Mesothelial cell of epicardium (in vitro differentiated cells): ENCODE measurements around the gene FYB1. TPM values are rescaled to one million over a fixed set of nuclear protein-coding genes. Genes with fewer than 3 reads are reported as not detected.
A peak's percentile ranks its signal among the peaks of the same experiment; 100 is the strongest.

Experiments
- DNase-seq, 2 experiments: peaks; one replicate each; pipeline ENCODE4 v3.0.0; 2021; ENCODE audit warnings: low spot score in 2 of 2; ENCODE audit not compliant: unreplicated experiment in 2 of 2
- H3K27ac Mint-ChIP-seq: 2 replicates; pipeline ENCODE4 v1.8.0; 2021; ENCODE audit warnings: mixed read lengths
- H3K27me3 Mint-ChIP-seq: 2 replicates; pipeline ENCODE4 v1.8.0; 2021; ENCODE audit warnings: low read depth, mixed read lengths
- H3K36me3 Mint-ChIP-seq: 2 replicates; pipeline ENCODE4 v1.8.0; 2021; ENCODE audit warnings: mixed read lengths
- H3K4me1 Mint-ChIP-seq: 2 replicates; pipeline ENCODE4 v1.8.0; 2021; ENCODE audit warnings: mixed read lengths
- H3K4me3 Mint-ChIP-seq: 2 replicates; pipeline ENCODE4 v1.8.0; 2021; ENCODE audit warnings: mild to moderate bottlenecking, moderate library complexity, mixed read lengths
- H3K9me3 Mint-ChIP-seq: 2 replicates; pipeline ENCODE4 v1.8.0; 2021; ENCODE audit warnings: mixed read lengths
- total RNA-seq: library from RNA; stranded (reverse); gene quantifications from 3 replicates; pipeline ENCODE4 v1.2.1, GENCODE V29; 2021
- TF ChIP-seq, protein P1 (sequence below): fragments of 200-600 bp; sonication (generic); IDR thresholded peaks from one replicate; pipeline ENCODE4 v1.5.0; 2021; ENCODE audit warnings: antibody characterized with exemption; ENCODE audit not compliant: unreplicated experiment

Gene FYB1
- total RNA-seq, 1 donor from 2014 or later: 1.5 TPM

DNA sequence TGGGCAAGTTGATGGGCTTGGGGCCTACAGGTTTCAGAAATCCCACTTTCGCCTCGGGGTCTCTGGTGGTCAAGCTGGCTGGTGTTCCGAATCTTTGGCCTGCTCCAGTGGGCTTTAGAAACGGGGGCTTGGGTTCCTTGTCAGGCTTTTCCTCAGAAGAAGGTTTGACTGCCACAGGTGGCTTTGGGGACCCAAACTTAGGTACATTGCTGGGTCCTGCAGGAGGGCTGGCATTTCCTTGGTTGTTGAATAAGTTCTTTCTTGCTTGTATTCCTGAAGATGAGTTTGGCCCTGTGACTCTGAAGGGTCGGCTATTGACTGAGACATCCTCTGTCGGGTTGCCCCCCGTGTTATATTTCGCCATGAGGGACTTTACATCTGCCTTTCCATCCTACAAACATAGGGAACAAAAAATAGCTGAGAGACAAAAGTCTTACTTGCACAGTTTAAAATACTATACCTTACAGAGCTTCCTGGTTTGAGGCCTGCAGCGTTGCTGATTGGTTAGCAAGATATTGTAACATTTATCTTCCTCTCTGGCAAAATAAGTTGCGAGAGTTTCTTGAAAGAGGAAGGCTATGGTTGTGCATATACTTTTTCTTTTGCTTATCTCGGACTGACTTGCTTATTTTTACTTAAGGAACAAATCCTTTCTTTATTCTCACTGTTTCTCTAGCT is 16.6 kb downstream of the FYB1 start:
- no peaks in the 10 kb centered on the region for H3K36me3 Mint-ChIP-seq
- DNase-seq: no peak
- H3K4me1 Mint-ChIP-seq: peaks cover 40% of the 10 kb centered on the region
- H3K27ac Mint-ChIP-seq: peak overlapping the region; percentile 57
- no peaks in the 10 kb centered on the region for H3K9me3 Mint-ChIP-seq
- no peak overlapping the region for H3K4me3 Mint-ChIP-seq
- TF ChIP-seq, protein P1, sequence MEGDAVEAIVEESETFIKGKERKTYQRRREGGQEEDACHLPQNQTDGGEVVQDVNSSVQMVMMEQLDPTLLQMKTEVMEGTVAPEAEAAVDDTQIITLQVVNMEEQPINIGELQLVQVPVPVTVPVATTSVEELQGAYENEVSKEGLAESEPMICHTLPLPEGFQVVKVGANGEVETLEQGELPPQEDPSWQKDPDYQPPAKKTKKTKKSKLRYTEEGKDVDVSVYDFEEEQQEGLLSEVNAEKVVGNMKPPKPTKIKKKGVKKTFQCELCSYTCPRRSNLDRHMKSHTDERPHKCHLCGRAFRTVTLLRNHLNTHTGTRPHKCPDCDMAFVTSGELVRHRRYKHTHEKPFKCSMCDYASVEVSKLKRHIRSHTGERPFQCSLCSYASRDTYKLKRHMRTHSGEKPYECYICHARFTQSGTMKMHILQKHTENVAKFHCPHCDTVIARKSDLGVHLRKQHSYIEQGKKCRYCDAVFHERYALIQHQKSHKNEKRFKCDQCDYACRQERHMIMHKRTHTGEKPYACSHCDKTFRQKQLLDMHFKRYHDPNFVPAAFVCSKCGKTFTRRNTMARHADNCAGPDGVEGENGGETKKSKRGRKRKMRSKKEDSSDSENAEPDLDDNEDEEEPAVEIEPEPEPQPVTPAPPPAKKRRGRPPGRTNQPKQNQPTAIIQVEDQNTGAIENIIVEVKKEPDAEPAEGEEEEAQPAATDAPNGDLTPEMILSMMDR: no peak
- no peaks in the 10 kb centered on the region for H3K27me3 Mint-ChIP-seq

DNA sequence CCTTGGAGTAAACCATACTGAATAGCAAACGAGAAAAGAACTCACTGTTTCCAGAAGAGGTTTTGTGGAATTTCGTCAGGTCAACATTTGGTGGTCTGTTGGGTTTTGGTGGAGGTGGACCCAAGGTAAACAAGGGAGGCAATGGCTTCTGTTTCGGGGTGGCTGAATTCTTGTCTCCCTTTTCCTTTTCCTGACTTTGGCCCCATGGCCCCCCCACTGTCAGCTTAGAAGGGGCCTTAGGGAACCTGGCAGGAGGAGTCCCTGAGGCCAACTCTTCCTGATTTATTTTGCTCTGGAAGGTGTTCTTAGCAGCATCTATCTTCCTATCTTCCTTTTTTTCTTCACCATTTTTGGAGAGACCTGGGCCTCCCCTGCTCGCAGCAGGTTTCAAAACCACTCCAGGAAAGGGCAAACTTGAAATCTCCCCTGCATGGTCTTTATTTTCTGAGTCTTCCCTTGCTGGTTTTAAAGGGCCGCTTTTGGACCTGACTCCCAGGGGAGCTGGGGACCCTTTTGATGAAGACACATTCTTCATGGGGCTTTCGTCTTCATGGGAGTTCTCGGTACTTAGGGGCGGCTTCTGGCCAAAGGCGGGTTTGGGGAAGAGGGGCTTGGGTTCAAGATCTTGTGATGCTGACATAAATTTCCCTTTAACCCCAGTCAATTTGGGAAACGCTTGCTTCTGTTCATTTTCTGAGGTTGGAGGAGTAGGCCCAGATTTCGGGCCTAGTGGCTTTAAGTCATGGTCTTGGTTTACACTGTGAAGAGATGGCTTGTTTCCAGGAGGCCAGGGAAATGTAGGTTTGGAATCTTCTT is 17.4 kb downstream of the FYB1 start:
- H3K27ac Mint-ChIP-seq: peak overlapping the region; percentile 55
- H3K36me3 Mint-ChIP-seq: no peaks in the 10 kb centered on the region
- DNase-seq: no peak
- no peak overlapping the region for H3K4me3 Mint-ChIP-seq
- H3K4me1 Mint-ChIP-seq: peaks cover 46% of the 10 kb centered on the region
- no peaks in the 10 kb centered on the region for H3K27me3 Mint-ChIP-seq
- TF ChIP-seq, protein P1: no peak
- H3K9me3 Mint-ChIP-seq: no peaks in the 10 kb centered on the region

DNA sequence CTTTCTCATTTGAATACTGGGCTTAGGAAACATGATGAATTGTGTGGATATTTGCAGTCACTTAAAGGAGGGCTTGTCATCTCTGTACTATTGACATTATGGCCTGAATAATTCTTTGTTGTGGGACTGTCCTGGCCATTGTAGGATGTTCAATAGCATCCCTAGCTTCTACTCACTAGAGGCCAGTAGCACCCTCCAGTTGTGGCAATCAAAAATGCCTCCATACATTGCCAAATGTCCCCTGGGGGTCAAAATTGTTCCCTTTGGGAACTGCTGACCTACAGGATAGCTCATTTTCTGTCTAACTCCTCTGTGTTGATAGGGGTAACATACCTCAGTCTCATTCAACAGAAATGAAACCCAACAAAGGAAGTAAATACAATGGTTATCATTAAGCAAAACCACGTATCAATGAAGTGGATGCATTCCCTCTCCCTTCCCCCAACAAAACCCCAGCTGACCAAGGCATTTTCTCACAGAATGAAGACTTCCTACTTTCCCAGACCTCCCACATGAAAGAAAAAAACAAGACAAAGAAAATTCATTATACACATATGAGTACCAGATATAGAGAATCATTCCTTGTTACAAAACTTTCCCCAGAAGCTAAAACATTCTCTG is 18.1 kb downstream of the FYB1 start:
- Mint-ChIP-seq H3K4me1 (peaks cover 53% of the 10 kb centered on the region), H3K9me3 (no peaks in the 10 kb centered on the region), H3K27me3 (no peaks in the 10 kb centered on the region), H3K36me3 (no peaks in the 10 kb centered on the region), H3K4me3 (no peak overlapping the region), H3K27ac (peak overlapping the region; percentile 55)
- TF ChIP-seq, protein P1: no peak
- no peak for DNase-seq

DNA sequence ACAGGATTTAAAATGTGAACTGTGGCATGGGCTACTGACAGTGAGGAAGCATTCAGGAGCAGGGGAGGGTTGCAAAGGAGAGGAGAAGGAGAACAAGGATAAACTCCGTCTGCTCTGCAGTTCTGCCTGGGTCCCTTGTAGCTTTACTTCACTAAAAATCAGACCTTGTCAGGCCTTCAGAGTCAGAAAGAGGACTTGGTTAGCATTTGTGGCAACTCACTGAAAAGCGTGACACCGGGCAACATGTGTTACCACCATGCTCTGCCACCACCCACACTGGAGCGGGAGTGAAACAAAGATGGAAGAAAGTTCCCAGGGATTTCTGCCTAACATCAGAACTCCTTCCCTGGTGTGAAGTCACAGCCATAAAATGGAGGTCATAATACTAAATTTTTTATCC is 19.3 kb downstream of the FYB1 start:
- no peaks in the 10 kb centered on the region for H3K9me3 Mint-ChIP-seq
- H3K36me3 Mint-ChIP-seq: no peaks in the 10 kb centered on the region
- H3K4me3 Mint-ChIP-seq: no peak overlapping the region
- TF ChIP-seq, protein P1: no peak
- H3K4me1 Mint-ChIP-seq: peaks cover 61% of the 10 kb centered on the region
- no peak for DNase-seq
- H3K27ac Mint-ChIP-seq: peak overlapping the region; percentile 14
- H3K27me3 Mint-ChIP-seq: no peaks in the 10 kb centered on the region

DNA sequence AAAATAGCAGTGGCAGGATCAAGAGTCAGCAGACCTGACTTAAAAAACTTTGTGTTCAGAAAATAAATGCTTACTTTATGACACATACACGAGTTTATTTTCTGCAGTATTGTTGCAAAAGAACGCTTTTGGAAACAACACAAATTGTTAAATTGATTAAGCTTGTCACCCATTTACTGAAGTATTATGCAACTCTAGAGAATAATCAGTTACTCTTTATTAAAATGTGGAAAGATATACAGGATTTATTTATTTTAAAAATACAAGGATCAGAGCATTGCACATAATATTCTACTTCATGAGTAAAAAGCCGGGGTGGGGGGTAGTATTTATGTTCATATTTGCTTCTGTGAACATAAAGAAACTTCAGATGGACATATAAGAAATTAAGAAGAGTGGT is 20.0 kb downstream of the FYB1 start:
- Mint-ChIP-seq H3K4me1 (peaks cover 69% of the 10 kb centered on the region), H3K27ac (peak overlapping the region; percentile 14), H3K4me3 (no peak overlapping the region), H3K9me3 (no peaks in the 10 kb centered on the region), H3K27me3 (no peaks in the 10 kb centered on the region), H3K36me3 (no peaks in the 10 kb centered on the region)
- no peak for DNase-seq
- TF ChIP-seq, protein P1: no peak
